Liver (tissue), 9 donors: Measurements from ENCODE around the gene JAG1. TPM values are rescaled to one million over a fixed set of nuclear protein-coding genes. Genes with fewer than 3 reads are reported as not detected.

Experiments used
- DNase-seq: peaks from one replicate; pipeline ENCODE4 v3.0.0-alpha.2; 2017; ENCODE audit warnings: low spot score
- H3K27ac ChIP-seq, 2 donors: one replicate each; pipeline ENCODE4 v1.7.0; 2013; ENCODE audit warnings: inconsistent platforms in 2 of 2, low read length in 2 of 2, control low read depth in 1 of 2, low read depth in 1 of 2, mild to moderate bottlenecking in 1 of 2
- H3K27me3 ChIP-seq, 4 donors: one replicate each; pipeline versions ENCODE4 v1.6.1 to v1.7.0; 2013; ENCODE audit warnings: low read length in 3 of 4, inconsistent platforms in 1 of 4, mild to moderate bottlenecking in 1 of 4, moderate library complexity in 1 of 4; ENCODE audit not compliant: control insufficient read depth in 4 of 4, insufficient read depth in 4 of 4
- H3K36me3 ChIP-seq, 4 donors: one replicate each; pipeline versions ENCODE4 v1.6.1 to v1.7.0; 2013; ENCODE audit warnings: low read length in 3 of 4, mild to moderate bottlenecking in 3 of 4, low read depth in 1 of 4, moderate library complexity in 1 of 4; ENCODE audit not compliant: control insufficient read depth in 4 of 4, insufficient read depth in 3 of 4
- H3K4me1 ChIP-seq, 4 donors: one replicate each; pipeline versions ENCODE4 v1.6.1 to v1.7.0; 2013; ENCODE audit warnings: low read length in 3 of 4, mild to moderate bottlenecking in 3 of 4, moderate library complexity in 1 of 4; ENCODE audit not compliant: control insufficient read depth in 4 of 4, insufficient read depth in 4 of 4
- H3K4me3 ChIP-seq, 3 donors: one replicate each; pipeline versions ENCODE4 v1.6.1 to v1.7.0; 2013; ENCODE audit warnings: low read length in 3 of 3, control low read depth in 1 of 3, low read depth in 1 of 3, mild to moderate bottlenecking in 1 of 3
- H3K9ac ChIP-seq, 2 donors: one replicate each; pipeline ENCODE4 v1.7.0; 2013; ENCODE audit warnings: low read length in 2 of 2, mild to moderate bottlenecking in 2 of 2, moderate library complexity in 2 of 2, control low read depth in 1 of 2, low read depth in 1 of 2
- H3K9me3 ChIP-seq, 4 donors: one replicate each; pipeline versions ENCODE4 v1.6.1 to v1.7.0; 2013; ENCODE audit warnings: low read length in 3 of 4; ENCODE audit not compliant: control insufficient read depth in 4 of 4
- ATF3 ChIP-seq: IDR thresholded peaks from 2 replicates; pipeline ENCODE4 v1.6.1; 2016; ENCODE audit warnings: antibody characterized with exemption
- CTCF ChIP-seq: fragments of 150-350 bp; IDR thresholded peaks from 2 replicates; pipeline ENCODE4 v1.5.1; 2017; ENCODE audit warnings: improper control_type of control experiment, low read depth, low read length; ENCODE audit not compliant: missing input control
- EGR1 ChIP-seq, 2 donors: IDR thresholded peaks; 2 replicates each; pipeline ENCODE4 v1.6.1; 2016 to 2018; ENCODE audit warnings: antibody characterized with exemption in 2 of 2, low read depth in 2 of 2
- FOXA1 ChIP-seq: IDR thresholded peaks from 2 replicates; pipeline ENCODE4 v1.6.1; 2016; ENCODE audit warnings: antibody characterized with exemption
- FOXA2 ChIP-seq: IDR thresholded peaks from 2 replicates; pipeline ENCODE4 v1.6.1; 2016; ENCODE audit warnings: antibody characterized with exemption
- HNF4A ChIP-seq, 2 donors: conservative IDR thresholded peaks; 2 replicates each; pipeline ENCODE4 v1.6.1; 2016; ENCODE audit warnings: antibody characterized with exemption in 2 of 2, mild to moderate bottlenecking in 2 of 2
- HNF4G ChIP-seq: IDR thresholded peaks from 2 replicates; pipeline ENCODE4 v1.6.1; 2016; ENCODE audit warnings: antibody characterized with exemption
- JUND ChIP-seq, 2 donors: IDR thresholded peaks; 2 replicates each; pipeline ENCODE4 v1.6.1; 2016; ENCODE audit warnings: antibody characterized with exemption in 2 of 2
- NR2F2 ChIP-seq: IDR thresholded peaks from 2 replicates; pipeline ENCODE4 v1.6.1; 2016; ENCODE audit warnings: antibody characterized with exemption
- RAD21 ChIP-seq, 2 donors: IDR thresholded peaks; 2 replicates each; pipeline ENCODE4 v1.6.1; 2016; ENCODE audit warnings: antibody characterized with exemption in 2 of 2, mild to moderate bottlenecking in 2 of 2
- RXRA ChIP-seq, 2 donors: IDR thresholded peaks; 2 replicates each; pipeline ENCODE4 v1.6.1; 2017 to 2018; ENCODE audit warnings: antibody characterized with exemption in 2 of 2, mild to moderate bottlenecking in 1 of 2
- SP1 ChIP-seq: IDR thresholded peaks from 2 replicates; pipeline ENCODE4 v1.6.1; 2018; ENCODE audit warnings: antibody characterized with exemption, mild to moderate bottlenecking
- TAF1 ChIP-seq: conservative IDR thresholded peaks from 2 replicates; pipeline ENCODE4 v1.6.1; 2016; ENCODE audit warnings: antibody characterized with exemption, mild to moderate bottlenecking
- YY1 ChIP-seq: IDR thresholded peaks from 2 replicates; pipeline ENCODE4 v1.6.1; 2016; ENCODE audit warnings: antibody characterized with exemption, mild to moderate bottlenecking
- ZBTB33 ChIP-seq: IDR thresholded peaks from 2 replicates; pipeline ENCODE4 v1.6.1; 2016; ENCODE audit warnings: antibody characterized with exemption
- WGBS: extraction: QIAGEN DNeasy Blood & Tissue Kit; methylation state at CpG from one replicate; pipeline ENCODE4 v1.1.7; 2013; 5-methylcytosine and 5-hydroxymethylcytosine counted together
- polyA plus RNA-seq, 2 donors: library from polyadenylated mRNA; stranded (reverse) in 1 of 2; unstranded in 1 of 2; fragments of 200-250 nt in 1 of 2; fragments of >200 nt in 1 of 2; fragmentation: Nextera tagmentation in 1 of 2; extraction: Ambion mirVana in 1 of 2; gene quantifications; one replicate each; pipeline versions ENCODE4 v1.2.1 to v1.2.3, GENCODE V29; 2013 to 2015
- total RNA-seq, 2 donors: library from RNA; depleted of rRNA; stranded (reverse); fragments of >200 nt; gene quantifications; one replicate each; pipeline ENCODE4 v1.2.3, GENCODE V29; 2014
- donor health status: healthy.
- donor health status: healthy.
- donor health status: healthy.
- donor health status: healthy.
- donor health status: healthy.

JAG1 gene
- total and polyA plus RNA-seq, 4 donors, result 1.8 to 16.6 (median 4.6) TPM

DNA sequence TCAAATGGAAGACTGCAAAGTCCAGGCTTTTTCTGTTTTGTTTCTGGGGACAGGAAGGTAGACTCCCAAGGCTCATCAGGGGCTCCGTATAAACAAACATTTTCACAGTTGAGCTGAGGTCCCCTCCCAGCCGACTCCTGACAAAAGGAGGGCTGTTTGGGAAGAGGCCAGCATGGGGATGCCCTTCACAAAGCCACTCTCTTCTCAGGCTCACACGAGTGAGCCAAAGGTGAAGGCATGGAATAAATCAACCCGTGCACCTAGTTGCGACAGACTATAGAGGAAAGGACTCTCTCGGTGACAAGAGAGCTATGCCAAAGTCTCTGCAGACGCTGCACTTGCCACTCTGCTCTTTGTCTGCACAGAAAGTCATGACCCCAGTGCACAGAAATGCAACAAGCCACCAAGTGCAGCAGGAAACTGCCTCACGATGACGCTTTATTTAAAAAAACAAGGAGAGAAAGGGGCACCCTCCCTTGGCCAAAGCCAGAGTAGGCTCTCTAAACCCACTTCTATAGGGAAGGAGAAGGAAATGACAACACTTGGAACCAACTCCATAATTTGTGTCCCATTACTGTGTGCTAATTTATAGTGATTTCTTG, 21.0 kb downstream of the JAG1 start:
- peak overlapping the region in 1 of 2 donors; percentile 37 for H3K27ac ChIP-seq
- TF ChIP-seq ATF3 (no peak), CTCF (no peak), NR2F2 (peak; percentile 79), HNF4G (no peak), HNF4A (conservative IDR thresholded peaks at IDR 0.05) (no peak), SP1 (peak; percentile 16), RAD21 (IDR thresholded peaks at IDR 0.05) (peak in 1 of 2 donors; percentile 5)
- H3K4me3 ChIP-seq, result no peak overlapping the region
- peaks cover 0 to 2% (median 0%) of the 10 kb centered on the region in 4 donors for H3K4me1 ChIP-seq
- no peaks in the 10 kb centered on the region for H3K27me3 ChIP-seq
- WGBS, result 71% methylated on average over 9 of the region's 9 CpGs
- H3K36me3 ChIP-seq, result peaks cover 2 to 28% (median 3%) of the 10 kb centered on the region in 4 donors
- no peak overlapping the region for H3K9ac ChIP-seq
- DNase-seq, result no peak
- H3K9me3 ChIP-seq, result no peaks in the 10 kb centered on the region

- no peaks in the 10 kb centered on the region for H3K27me3 ChIP-seq
- peaks cover 0 to 2% (median 0%) of the 10 kb centered on the region in 4 donors for H3K4me1 ChIP-seq
- DNase-seq, result no peak
- WGBS, result 94% methylated on average over 9 of the region's 9 CpGs
- TF ChIP-seq FOXA1, result no peak
- TF ChIP-seq RXRA (IDR thresholded peaks at IDR 0.05), result no peak
- TF ChIP-seq ZBTB33, result no peak
- H3K36me3 ChIP-seq, result peaks cover 0 to 33% (median 3%) of the 10 kb centered on the region in 4 donors
- H3K9me3 ChIP-seq, result no peaks in the 10 kb centered on the region
- H3K9ac ChIP-seq, result no peak overlapping the region
- no peak overlapping the region for H3K4me3 ChIP-seq
- peak overlapping the region in 1 of 2 donors; percentile 37 for H3K27ac ChIP-seq
Measured at GRCh38 chr20:10652185-10652584, 21.6 kb downstream of the JAG1 start.

DNA sequence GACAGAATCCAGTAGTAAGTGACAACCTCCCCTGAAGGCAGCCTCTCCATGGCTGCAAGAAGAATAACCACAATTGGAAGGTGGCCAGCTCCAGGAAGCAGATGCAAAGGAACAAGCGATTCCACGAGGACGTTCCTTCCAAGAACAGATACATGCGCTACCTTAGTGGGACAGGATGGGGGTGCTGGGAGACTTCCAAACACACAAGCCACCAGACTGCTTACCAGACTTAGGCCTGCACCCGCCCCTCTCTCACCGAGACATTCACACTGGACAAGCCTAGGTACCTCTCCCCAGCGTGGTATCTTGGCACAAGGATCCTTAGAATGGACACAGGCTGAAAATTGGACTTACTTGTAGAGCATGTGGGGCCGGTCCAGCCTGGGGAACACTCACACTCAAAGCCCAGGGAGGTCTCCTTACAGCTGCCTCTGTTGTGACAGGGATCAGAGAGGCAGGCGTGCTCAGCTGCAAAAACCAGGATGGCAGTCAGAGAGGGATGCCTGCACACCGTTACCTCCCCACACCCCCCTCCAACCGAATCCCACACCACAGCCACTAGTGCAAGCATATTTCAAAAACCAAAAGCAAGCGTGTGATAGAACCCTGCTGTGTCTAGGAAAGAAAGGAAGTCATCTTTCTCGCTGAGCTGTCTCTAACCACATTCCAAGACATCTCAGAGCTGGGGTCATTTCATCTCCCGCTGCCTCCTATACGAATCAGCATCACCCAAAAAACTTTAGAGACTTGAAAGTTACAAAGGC, 22.4 kb downstream of the JAG1 start:
- Histone ChIP-seq H3K9ac (no peak overlapping the region), H3K36me3 (peaks cover 0 to 36% (median 1%) of the 10 kb centered on the region in 4 donors), H3K9me3 (no peaks in the 10 kb centered on the region), H3K4me3 (no peak overlapping the region), H3K27me3 (no peaks in the 10 kb centered on the region), H3K4me1 (peaks cover 0 to 2% (median 0%) of the 10 kb centered on the region in 4 donors), H3K27ac (no peak overlapping the region)
- WGBS, result 79% methylated on average over 15 of the region's 15 CpGs
- no peak for DNase-seq
- TF ChIP-seq ZBTB33 (no peak), FOXA1 (no peak), CTCF (no peak), YY1 (no peak), FOXA2 (no peak), EGR1 (IDR thresholded peaks at IDR 0.05; ENCODE audit: low read depth in 2 of 2) (no peak), JUND (IDR thresholded peaks at IDR 0.05) (no peak), HNF4A (conservative IDR thresholded peaks at IDR 0.05) (no peak), RAD21 (IDR thresholded peaks at IDR 0.05) (no peak), NR2F2 (no peak), HNF4G (no peak), ATF3 (no peak), SP1 (no peak), TAF1 (no peak)
